ENCODE measurements around the gene UTP14C.
A peak's percentile ranks its signal among the peaks of the same experiment; 100 is the strongest.

Gene UTP14C

GRCh38 chr13:52010890-52011631 is 13.4 kb upstream of the UTP14C start, which contains the start of gene ATP7B:
Gene ATP7B (minus strand): TSS chr13:52011450. CDS start chr13:52011337, 113 bp downstream.
- TF ChIP-seq ZFP30 (CRISPR knock-in tag; IDR thresholded peaks at IDR 0.05) (no peak), GLIS3 (CRISPR knock-in tag; IDR thresholded peaks at IDR 0.05) (no peak), ESRRG (CRISPR knock-in tag; IDR thresholded peaks at IDR 0.05) (no peak), CSRNP3 (CRISPR knock-in tag; IDR thresholded peaks at IDR 0.05) (no peak), TSHZ2 (CRISPR knock-in tag; IDR thresholded peaks at IDR 0.05) (no peak), CSDC2 (CRISPR knock-in tag; IDR thresholded peaks at IDR 0.05) (no peak), ZNF565 (CRISPR knock-in tag; conservative IDR thresholded peaks at IDR 0.05; ENCODE audit: low read depth) (no peak), CREB5 (CRISPR knock-in tag; IDR thresholded peaks at IDR 0.05; ENCODE audit: low read depth) (no peak), ISL1 (CRISPR knock-in tag; IDR thresholded peaks at IDR 0.05) (no peak), TCF4 (CRISPR knock-in tag; IDR thresholded peaks at IDR 0.05; ENCODE audit: borderline replicate concordance) (no peak), ZFP3 (CRISPR knock-in tag; IDR thresholded peaks at IDR 0.05) (no peak), POU6F1 (CRISPR knock-in tag; IDR thresholded peaks at IDR 0.05; ENCODE audit: borderline replicate concordance, low read depth) (no peak), OSR1 (CRISPR knock-in tag; IDR thresholded peaks at IDR 0.05) (no peak), RARB (CRISPR knock-in tag; IDR thresholded peaks at IDR 0.05) (no peak), ZNF70 (CRISPR knock-in tag; IDR thresholded peaks at IDR 0.05) (no peak), ZNF8 (CRISPR knock-in tag; IDR thresholded peaks at IDR 0.05) (no peak), PATZ1 (CRISPR knock-in tag; IDR thresholded peaks at IDR 0.05; ENCODE audit: borderline replicate concordance) (no peak), ZC3H10 (CRISPR knock-in tag; IDR thresholded peaks at IDR 0.05) (no peak)
- ATAC-seq = peak; percentile 48

- peak; percentile 98 for ATAC-seq
- TF ChIP-seq ZNF565 (CRISPR knock-in tag; conservative IDR thresholded peaks at IDR 0.05; ENCODE audit: low read depth) = no peak
- no peak for TF ChIP-seq ZC3H10 (CRISPR knock-in tag; IDR thresholded peaks at IDR 0.05)
- no peak for TF ChIP-seq TOX (CRISPR knock-in tag; IDR thresholded peaks at IDR 0.05; ENCODE audit: borderline replicate concordance)
- no peak for TF ChIP-seq BACH2 (CRISPR knock-in tag; IDR thresholded peaks at IDR 0.05; ENCODE audit: borderline replicate concordance)
- no peak for TF ChIP-seq SNAI2 (CRISPR knock-in tag; IDR thresholded peaks at IDR 0.05)
- TF ChIP-seq ISL1 (CRISPR knock-in tag; IDR thresholded peaks at IDR 0.05) = no peak
- TF ChIP-seq TCF4 (CRISPR knock-in tag; IDR thresholded peaks at IDR 0.05; ENCODE audit: borderline replicate concordance) = no peak
- no peak for TF ChIP-seq ZFP3 (CRISPR knock-in tag; IDR thresholded peaks at IDR 0.05)
- no peak for TF ChIP-seq CREB5 (CRISPR knock-in tag; IDR thresholded peaks at IDR 0.05; ENCODE audit: low read depth)
Observed at GRCh38 chr13:52011632-52012511, 12.6 kb upstream of the UTP14C start, which contains the start of gene ALG11. Gene ALG11 (plus strand): TSS chr13:52012398. CDS start chr13:52012419, 21 bp downstream.

Measured in SK-N-SH treated with all-trans-retinoic acid at 6 μM for 48 hours (cell line).